Esophagus squamous epithelium (tissue), 5 donors: Measurements from ENCODE around the gene PLXNB3. TPM values are rescaled to one million over a fixed set of nuclear protein-coding genes. Genes with fewer than 3 reads are reported as not detected.

ENCODE experiments used
- DNase-seq: peaks from one replicate; lab custom pipeline; 2025; lab: John Stamatoyannopoulos, UW
- H3K27ac ChIP-seq, 4 donors: fragments of 200-600 bp; sonication (generic); one replicate each; pipeline ENCODE4 v1.5.1; 2016 to 2019; ENCODE audit warnings: mild to moderate bottlenecking in 1 of 4
- H3K27me3 ChIP-seq, 4 donors: fragments of 200-600 bp; sonication (generic); 1 replicate in 3 of 4; 2 replicates in 1 of 4; pipeline versions ENCODE4 v1.5.1 to v1.6.0; 2017 to 2021; ENCODE audit warnings: antibody characterized with exemption in 1 of 4
- H3K36me3 ChIP-seq, 3 donors: fragments of 200-600 bp; sonication (generic); one replicate each; pipeline ENCODE4 v1.5.1; 2016 to 2019
- H3K4me1 ChIP-seq, 3 donors: fragments of 200-600 bp; sonication (generic); one replicate each; pipeline ENCODE4 v1.5.1; 2017 to 2019
- H3K4me3 ChIP-seq, 4 donors: fragments of 200-600 bp; sonication (generic); 1 replicate in 3 of 4; 2 replicates in 1 of 4; pipeline ENCODE4 v1.5.1; 2016 to 2019; ENCODE audit warnings: mild to moderate bottlenecking in 2 of 4, moderate library complexity in 1 of 4
- H3K9me3 ChIP-seq, 3 donors: fragments of 200-600 bp; sonication (generic); one replicate each; pipeline ENCODE4 v1.5.1; 2016 to 2019
- CTCF ChIP-seq, 6 experiments: fragments of 450-650 bp in 4 of 6; fragments of 200-600 bp in 2 of 6; sonication (generic) in 2 of 6; IDR thresholded peaks; one replicate each; pipeline ENCODE4 v1.5.1; 2016 to 2019; ENCODE audit warnings: antibody characterized with exemption in 6 of 6, mild to moderate bottlenecking in 4 of 6, moderate library complexity in 4 of 6
- POLR2A ChIP-seq, 4 donors: fragments of 450-650 bp; IDR thresholded peaks; one replicate each; pipeline ENCODE4 v1.6.1; 2017; ENCODE audit warnings: antibody characterized with exemption in 4 of 4, mild to moderate bottlenecking in 4 of 4, moderate library complexity in 3 of 4
- WGBS, 2 donors: methylation state at CpG; one replicate each; pipeline ENCODE4 v1.1.5; 2018; 5-methylcytosine and 5-hydroxymethylcytosine counted together
- intact Hi-C: fragments of 100-400 bp; cut with DNase I; formaldehyde crosslinking; loops from one replicate; pipeline ENCODE4 v1.15.0; 2022
- total RNA-seq, 4 donors: library from RNA; depleted of rRNA; stranded (reverse); fragments of >200 nt; gene quantifications; one replicate each; pipeline ENCODE4 v1.1.0, GENCODE V29; 2016
- donor health status: DM: yes; HTN: yes; CAD: no.

Gene PLXNB3
- total RNA-seq, 4 donors from 2014 or later = 3.2 to 13.4 (median 6.9) TPM

- no peak for DNase-seq
- 66% methylated on average over 7 of the region's 7 CpGs; no CpG with 5 or more reads in 1 of the 2 donors for WGBS, 2 donors
- intact Hi-C loops = no loop called here
- H3K9me3 ChIP-seq = no peaks in the 10 kb centered on the region
- H3K4me3 ChIP-seq = no peak overlapping the region
- no peaks in the 10 kb centered on the region for H3K27me3 ChIP-seq
- H3K36me3 ChIP-seq = peaks cover 0 to 35% (median 5%) of the 10 kb centered on the region in 3 donors
- peaks cover 2 to 18% (median 5%) of the 10 kb centered on the region in 3 donors for H3K4me1 ChIP-seq
- TF ChIP-seq CTCF (IDR thresholded peaks at IDR 0.05) (no peak), POLR2A (IDR thresholded peaks at IDR 0.05) (no peak)
- no peak overlapping the region for H3K27ac ChIP-seq
Measured at GRCh38 chrX:153800746-153801145, 36.7 kb downstream of the PLXNB3 start.

- Histone ChIP-seq H3K4me3 (no peak overlapping the region), H3K27me3 (no peaks in the 10 kb centered on the region), H3K9me3 (no peaks in the 10 kb centered on the region), H3K27ac (no peak overlapping the region), H3K4me1 (peaks cover 0 to 18% (median 0%) of the 10 kb centered on the region in 3 donors), H3K36me3 (peaks cover 0 to 26% (median 5%) of the 10 kb centered on the region in 3 donors)
- TF ChIP-seq POLR2A (IDR thresholded peaks at IDR 0.05) = no peak
- no peak for TF ChIP-seq CTCF (IDR thresholded peaks at IDR 0.05)
- DNase-seq = no peak
- 80% methylated on average over 2 of the region's 8 CpGs; no CpG with 5 or more reads in 1 of the 2 donors for WGBS, 2 donors
- intact Hi-C loops = no loop called here
Measured at GRCh38 chrX:153801669-153802068, 37.6 kb downstream of the PLXNB3 start.

GRCh38 chrX:153802513-153803045 is 38.5 kb downstream of the PLXNB3 start:
- 45 to 77% methylated on average over 8 to 14 of the region's 14 CpGs for WGBS, 2 donors
- TF ChIP-seq POLR2A (IDR thresholded peaks at IDR 0.05) = no peak
- Histone ChIP-seq H3K36me3 (peaks cover 0 to 17% (median 2%) of the 10 kb centered on the region in 3 donors), H3K27ac (no peak overlapping the region), H3K9me3 (no peaks in the 10 kb centered on the region), H3K4me3 (no peak overlapping the region), H3K27me3 (no peaks in the 10 kb centered on the region), H3K4me1 (peaks cover 0 to 26% (median 3%) of the 10 kb centered on the region in 3 donors)
- no peak for DNase-seq
- intact Hi-C loops = no loop called here

- no peak for DNase-seq
- intact Hi-C loops = no loop called here
- WGBS, 2 donors = 60 to 97% methylated on average over 1 to 32 of the region's 87 CpGs
- TF ChIP-seq CTCF (IDR thresholded peaks at IDR 0.05) (no peak), POLR2A (IDR thresholded peaks at IDR 0.05) (no peak)
- H3K36me3 ChIP-seq = peaks cover 0 to 9% (median 0%) of the 10 kb centered on the region in 3 donors
- H3K9me3 ChIP-seq = no peaks in the 10 kb centered on the region
- H3K4me1 ChIP-seq = peaks cover 0 to 26% (median 3%) of the 10 kb centered on the region in 3 donors
- no peak overlapping the region for H3K27ac ChIP-seq
- no peaks in the 10 kb centered on the region for H3K27me3 ChIP-seq
- H3K4me3 ChIP-seq = no peak overlapping the region
Measured at GRCh38 chrX:153803211-153804099, 39.4 kb downstream of the PLXNB3 start.

- intact Hi-C loops = no loop called here
- no CpG with 5 or more reads among the region's 34 CpGs for WGBS, 2 donors
- DNase-seq = no peak
- no peak overlapping the region for H3K4me3 ChIP-seq
- H3K4me1 ChIP-seq = peaks cover 0 to 26% (median 3%) of the 10 kb centered on the region in 3 donors
- no peaks in the 10 kb centered on the region for H3K9me3 ChIP-seq
- H3K27ac ChIP-seq = no peak overlapping the region
- no peak for TF ChIP-seq CTCF (IDR thresholded peaks at IDR 0.05)
- TF ChIP-seq POLR2A (IDR thresholded peaks at IDR 0.05) = no peak
- peaks cover 0 to 2% (median 0%) of the 10 kb centered on the region in 3 donors for H3K36me3 ChIP-seq
- H3K27me3 ChIP-seq = no peaks in the 10 kb centered on the region
Measured at GRCh38 chrX:153804100-153804595, 40.1 kb downstream of the PLXNB3 start.
